CD4-positive, alpha-beta T cell (primary cell): ENCODE measurements around the gene KCNQ1. TPM values are rescaled to one million over a fixed set of nuclear protein-coding genes. Genes with fewer than 3 reads are reported as not detected.
A peak's percentile ranks its signal among the peaks of the same experiment; 100 is the strongest.

Experiments used
- ATAC-seq: fragments of 200-7000 bp; cut with Tn5 transposase; one replicate; pipeline ENCODE4 v1.10.0; 2022; ENCODE audit warnings: mild to moderate bottlenecking; ENCODE audit not compliant: poor library complexity
- CTCF ChIA-PET: fragments of 350-600 bp; sonication (Branson Sonifier 250); formaldehyde crosslinking; loops from one replicate; lab custom pipeline; 2021; ENCODE audit warnings: antibody characterized with exemption, inconsistent platforms; lab: Charles Lee
- POLR2A ChIA-PET: fragments of 350-600 bp; sonication (Branson Sonifier 250); formaldehyde crosslinking; loops from one replicate; lab custom pipeline; 2021; ENCODE audit warnings: antibody characterized with exemption, inconsistent platforms; lab: Charles Lee
- DNase-seq, 14 experiments: peaks; one replicate each; pipeline ENCODE4 v3.0.0-alpha.2; 2013 to 2020; ENCODE audit warnings: mixed read lengths in 2 of 14
- H3K27ac ChIP-seq, 2 donors: one replicate each; pipeline versions ENCODE4 v1.5.1 to v1.7.0; 2013; ENCODE audit warnings: low read length in 2 of 2, low read depth in 1 of 2, mild to moderate bottlenecking in 1 of 2
- H3K27me3 ChIP-seq, 2 experiments: 1 replicate in 1 of 2; 2 replicates in 1 of 2; pipeline versions ENCODE4 v1.6.1 to v1.7.0; 2013; ENCODE audit warnings: low read length in 2 of 2, control low read depth in 1 of 2, mild to moderate bottlenecking in 1 of 2, moderate library complexity in 1 of 2; ENCODE audit not compliant: insufficient read depth in 2 of 2, control insufficient read depth in 1 of 2
- H3K36me3 ChIP-seq: one replicate; pipeline ENCODE4 v1.6.1; 2013; ENCODE audit warnings: low read length, control low read depth; ENCODE audit not compliant: insufficient read depth
- H3K4me1 ChIP-seq: one replicate; pipeline ENCODE4 v1.6.1; 2013; ENCODE audit warnings: low read length, control low read depth; ENCODE audit not compliant: insufficient read depth
- H3K4me3 ChIP-seq: one replicate; pipeline ENCODE4 v1.5.1; 2013; ENCODE audit warnings: mild to moderate bottlenecking, low read length, moderate library complexity
- H3K9me3 ChIP-seq, 2 experiments: 1 replicate in 1 of 2; 2 replicates in 1 of 2; pipeline versions ENCODE4 v1.6.1 to v1.7.0; 2013; ENCODE audit warnings: low read length in 2 of 2, mild to moderate bottlenecking in 2 of 2, control low read depth in 1 of 2, moderate library complexity in 1 of 2; ENCODE audit not compliant: control insufficient read depth in 1 of 2, insufficient read depth in 1 of 2
- H3K27ac Mint-ChIP-seq: one replicate; pipeline ENCODE4 v1.8.0; 2020; ENCODE audit warnings: mixed read lengths
- H3K27me3 Mint-ChIP-seq: one replicate; pipeline ENCODE4 v1.8.0; 2021; ENCODE audit warnings: mixed read lengths
- H3K36me3 Mint-ChIP-seq: one replicate; pipeline ENCODE4 v1.8.0; 2021; ENCODE audit warnings: low read depth, mixed read lengths
- H3K4me1 Mint-ChIP-seq: one replicate; pipeline ENCODE4 v1.8.0; 2021; ENCODE audit warnings: low read depth, mixed read lengths
- H3K4me3 Mint-ChIP-seq: one replicate; pipeline ENCODE4 v1.8.0; 2020; ENCODE audit warnings: mild to moderate bottlenecking, mixed read lengths
- H3K9me3 Mint-ChIP-seq: one replicate; pipeline ENCODE4 v1.8.0; 2020; ENCODE audit warnings: mixed read lengths
- intact Hi-C, 2 experiments: fragments of 100-400 bp; cut with DNase I in 1 of 2; cut with micrococcal nuclease in 1 of 2; formaldehyde crosslinking; loops; one replicate each; pipeline versions ENCODE4 v1.15.1 to v1.9.0; 2023 to 2025; cut with DNase I, micrococcal nuclease
- total RNA-seq, 174 experiments: library from RNA in 2 of 174; stranded (reverse) in 2 of 174; gene quantifications; one replicate each; pipeline ENCODE4 v1.2.3 and lab custom pipeline; 2021 to 2026
- TF ChIP-seq, protein P1 (sequence below): fragments of 200-600 bp; IDR thresholded peaks from one replicate; pipeline ENCODE4 v1.8.0; 2022; ENCODE audit warnings: antibody characterized with exemption, mild to moderate bottlenecking

KCNQ1 gene
- total RNA-seq, 2 experiments from 2014 or later: 31.3 to 33.1 TPM

DNA sequence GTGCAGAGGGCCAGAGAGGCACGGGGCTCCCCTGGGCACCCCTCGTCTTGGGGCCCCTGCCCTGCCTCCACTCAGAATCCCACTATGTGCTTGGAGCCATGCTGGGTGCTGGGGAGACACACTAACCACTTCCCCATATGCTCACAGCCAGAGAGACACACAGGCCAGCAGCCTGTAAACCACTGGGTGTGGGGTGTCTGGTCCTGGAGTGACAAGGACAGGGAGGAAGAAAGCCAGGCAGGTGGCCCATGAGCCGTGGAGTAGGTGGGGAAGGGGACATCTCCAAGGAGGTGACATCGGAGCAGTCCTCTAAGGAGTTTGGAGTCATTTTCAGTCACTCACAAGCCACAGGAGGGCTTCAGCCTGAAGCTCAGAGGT lies 381.9 kb downstream of the KCNQ1 start:
- TF ChIP-seq, protein P1, sequence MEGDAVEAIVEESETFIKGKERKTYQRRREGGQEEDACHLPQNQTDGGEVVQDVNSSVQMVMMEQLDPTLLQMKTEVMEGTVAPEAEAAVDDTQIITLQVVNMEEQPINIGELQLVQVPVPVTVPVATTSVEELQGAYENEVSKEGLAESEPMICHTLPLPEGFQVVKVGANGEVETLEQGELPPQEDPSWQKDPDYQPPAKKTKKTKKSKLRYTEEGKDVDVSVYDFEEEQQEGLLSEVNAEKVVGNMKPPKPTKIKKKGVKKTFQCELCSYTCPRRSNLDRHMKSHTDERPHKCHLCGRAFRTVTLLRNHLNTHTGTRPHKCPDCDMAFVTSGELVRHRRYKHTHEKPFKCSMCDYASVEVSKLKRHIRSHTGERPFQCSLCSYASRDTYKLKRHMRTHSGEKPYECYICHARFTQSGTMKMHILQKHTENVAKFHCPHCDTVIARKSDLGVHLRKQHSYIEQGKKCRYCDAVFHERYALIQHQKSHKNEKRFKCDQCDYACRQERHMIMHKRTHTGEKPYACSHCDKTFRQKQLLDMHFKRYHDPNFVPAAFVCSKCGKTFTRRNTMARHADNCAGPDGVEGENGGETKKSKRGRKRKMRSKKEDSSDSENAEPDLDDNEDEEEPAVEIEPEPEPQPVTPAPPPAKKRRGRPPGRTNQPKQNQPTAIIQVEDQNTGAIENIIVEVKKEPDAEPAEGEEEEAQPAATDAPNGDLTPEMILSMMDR: no peak
- no peak overlapping the region for H3K27ac Mint-ChIP-seq
- Histone ChIP-seq H3K4me3 (no peak overlapping the region), H3K27ac (no peak overlapping the region), H3K36me3 (no peaks in the 10 kb centered on the region), H3K27me3 (no peaks in the 10 kb centered on the region), H3K9me3 (peaks cover 12 to 64% of the 10 kb centered on the region in 2 experiments), H3K4me1 (no peaks in the 10 kb centered on the region)
- H3K4me3 Mint-ChIP-seq: no peak overlapping the region
- CTCF ChIA-PET: no interaction called here
- intact Hi-C loops: no loop called here
- no peak for ATAC-seq
- POLR2A ChIA-PET: no interaction called here
- no peaks in the 10 kb centered on the region for H3K4me1 Mint-ChIP-seq
- H3K27me3 Mint-ChIP-seq: no peaks in the 10 kb centered on the region
- peaks cover 70% of the 10 kb centered on the region for H3K36me3 Mint-ChIP-seq
- peaks cover 12% of the 10 kb centered on the region for H3K9me3 Mint-ChIP-seq
- peak in 2 of 14 experiments; percentile 14 to 22 for DNase-seq

DNA sequence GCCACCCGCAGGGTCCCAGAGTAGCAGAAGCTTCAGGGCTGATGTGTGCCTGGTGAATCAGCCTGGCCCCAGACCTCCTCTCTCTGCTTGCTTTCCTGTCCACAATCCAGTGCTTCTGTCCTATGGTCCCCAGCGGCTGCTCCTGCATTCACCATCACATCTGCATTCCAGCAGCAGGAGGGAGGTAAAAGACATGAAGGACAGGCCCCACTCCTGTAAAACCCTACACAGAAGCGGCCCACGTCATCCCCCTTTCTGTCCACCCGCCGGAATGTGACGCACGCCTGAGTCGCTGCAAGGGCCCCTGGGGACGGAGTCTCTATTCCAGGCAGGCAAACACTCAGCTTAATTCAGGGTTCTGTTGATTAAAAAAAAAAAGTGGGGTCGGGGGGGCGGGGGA lies 382.4 kb downstream of the KCNQ1 start:
- H3K27ac Mint-ChIP-seq: no peak overlapping the region
- H3K36me3 Mint-ChIP-seq: peaks cover 64% of the 10 kb centered on the region
- H3K9me3 ChIP-seq: peaks cover 12 to 59% of the 10 kb centered on the region in 2 experiments
- TF ChIP-seq, protein P1: no peak
- H3K4me1 ChIP-seq: no peaks in the 10 kb centered on the region
- no peaks in the 10 kb centered on the region for H3K27me3 Mint-ChIP-seq
- ChIA-PET POLR2A (no interaction called here), CTCF (no interaction called here)
- ATAC-seq (no peak), DNase-seq (no peak)
- H3K4me1 Mint-ChIP-seq: no peaks in the 10 kb centered on the region
- H3K4me3 ChIP-seq: no peak overlapping the region
- no peak overlapping the region for H3K27ac ChIP-seq
- H3K36me3 ChIP-seq: no peaks in the 10 kb centered on the region
- intact Hi-C loops: no loop called here
- H3K4me3 Mint-ChIP-seq: no peak overlapping the region
- no peaks in the 10 kb centered on the region for H3K27me3 ChIP-seq
- peaks cover 12% of the 10 kb centered on the region for H3K9me3 Mint-ChIP-seq

DNA sequence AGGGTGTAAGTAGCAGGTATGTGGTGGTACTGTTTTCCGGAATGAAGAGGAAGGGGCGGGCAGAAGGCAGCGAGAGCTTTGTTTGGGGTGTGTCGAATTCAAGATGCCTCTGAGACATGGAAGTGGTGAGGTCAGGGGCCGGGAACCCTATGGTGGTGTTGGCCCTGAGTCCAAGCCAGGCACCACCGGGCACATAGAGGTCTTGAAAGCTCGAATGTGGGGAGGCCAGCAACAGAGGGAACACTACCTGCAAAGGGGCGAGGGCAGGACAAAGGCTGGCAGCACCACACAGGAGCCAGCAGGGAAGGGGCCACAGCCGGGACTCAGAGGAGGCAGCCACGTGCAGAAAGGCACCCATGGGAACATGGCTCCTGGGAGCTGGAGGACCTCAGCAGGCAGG lies 383.0 kb downstream of the KCNQ1 start:
- no peaks in the 10 kb centered on the region for H3K27me3 Mint-ChIP-seq
- DNase-seq (no peak), ATAC-seq (no peak)
- intact Hi-C loops: no loop called here
- no peak overlapping the region for H3K4me3 ChIP-seq
- no peaks in the 10 kb centered on the region for H3K4me1 Mint-ChIP-seq
- TF ChIP-seq, protein P1: no peak
- no peaks in the 10 kb centered on the region for H3K27me3 ChIP-seq
- no peaks in the 10 kb centered on the region for H3K36me3 ChIP-seq
- H3K27ac ChIP-seq: no peak overlapping the region
- peaks cover 12 to 55% of the 10 kb centered on the region in 2 experiments for H3K9me3 ChIP-seq
- H3K36me3 Mint-ChIP-seq: peaks cover 59% of the 10 kb centered on the region
- peaks cover 12% of the 10 kb centered on the region for H3K9me3 Mint-ChIP-seq
- ChIA-PET POLR2A (no interaction called here), CTCF (no interaction called here)
- H3K4me3 Mint-ChIP-seq: no peak overlapping the region
- H3K27ac Mint-ChIP-seq: no peak overlapping the region
- no peaks in the 10 kb centered on the region for H3K4me1 ChIP-seq
